G401 (cell line): ENCODE measurements around the gene STK4. TPM values are rescaled to one million over a fixed set of nuclear protein-coding genes. Genes with fewer than 3 reads are reported as not detected.

Experiments
- DNase-seq: peaks from one replicate; pipeline ENCODE4 v3.0.0-alpha.2; 2015; ENCODE audit warnings: low spot score
- in situ Hi-C: cut with HindIII; loops from 2 replicates; pipeline ENCODE4 v1.10.0; 2016; ENCODE audit warnings: low sequenced_read_pairs, mixed read lengths
- total RNA-seq: library from RNA; depleted of rRNA; stranded (reverse); fragments of >200 nt; shearing (Covaris generic); gene quantifications from 2 replicates; pipeline ENCODE4 v1.2.3, GENCODE V29; 2014; rRNA removed

STK4 gene
- total RNA-seq = 9.3 and 11.1 TPM in 2 replicates

DNA sequence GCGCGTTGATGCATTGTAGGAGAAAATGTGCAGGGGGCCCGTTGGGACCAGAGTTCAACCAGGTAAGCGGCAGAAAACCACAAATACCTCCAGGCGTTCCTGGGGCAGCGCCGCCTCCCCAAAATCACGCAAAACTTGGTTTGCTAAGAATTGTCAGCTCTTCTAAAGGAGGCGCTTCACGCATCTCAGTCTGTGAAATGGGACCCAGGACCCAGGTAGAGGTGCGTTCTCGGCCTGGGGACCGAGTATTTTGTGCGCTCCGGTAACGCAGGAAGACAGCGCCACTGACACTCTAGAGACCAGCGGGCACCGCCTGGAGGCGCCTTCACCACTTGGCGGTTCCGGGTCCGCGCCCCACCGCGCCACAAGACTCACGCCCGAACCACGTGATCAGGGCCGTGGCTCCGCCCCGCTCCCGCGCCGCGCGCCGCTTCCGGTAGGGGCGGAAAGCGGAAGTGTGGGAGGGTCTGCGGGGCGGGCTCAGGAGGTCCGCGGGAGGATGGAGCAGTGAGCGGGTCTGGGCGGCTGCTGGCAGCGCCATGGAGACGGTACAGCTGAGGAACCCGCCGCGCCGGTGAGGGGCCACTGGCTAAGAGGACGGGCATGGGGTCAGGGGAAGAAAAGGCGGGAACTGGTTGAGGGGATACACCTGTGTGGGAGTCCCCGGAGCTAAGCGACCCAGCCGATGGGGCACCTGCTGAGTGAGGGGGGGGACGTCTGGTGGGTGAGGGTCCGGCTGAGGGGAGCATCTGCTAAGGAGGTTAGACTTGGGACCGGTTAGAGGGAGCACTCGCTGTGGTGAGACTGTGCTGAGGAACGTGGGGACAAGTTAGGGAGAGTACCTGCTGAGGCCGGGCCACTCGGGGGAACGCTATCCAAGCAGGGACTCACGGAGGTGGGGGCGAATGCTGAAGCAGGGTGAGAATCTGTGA lies at the start of gene STK4:
Gene STK4, plus strand, starts transcription at position 483 of the 932 bp plus-strand sequence. Its CDS starts 57 bp downstream, at position 540.
- peak; percentile 91 for DNase-seq
- in situ Hi-C loops = no loop called here

DNA sequence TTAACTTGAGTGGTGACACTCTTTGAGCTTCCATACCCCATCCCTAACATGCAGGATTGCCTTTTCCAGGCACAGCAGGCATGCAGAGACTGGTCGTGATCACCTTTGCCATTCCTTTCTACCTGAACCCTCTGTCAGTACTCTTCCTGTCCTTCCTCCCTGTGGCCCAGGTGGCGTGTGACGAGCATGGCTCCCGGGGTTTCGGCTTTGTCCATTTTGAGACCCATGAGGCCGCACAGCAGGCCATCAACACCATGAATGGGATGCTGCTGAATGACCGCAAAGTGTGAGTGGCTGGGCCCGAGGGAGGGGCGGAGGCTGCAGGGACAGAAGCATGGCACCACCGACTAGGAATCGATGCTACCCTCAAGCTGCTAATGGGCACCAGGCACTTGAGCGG lies 49.7 kb upstream of the STK4 start:
- in situ Hi-C loops = no loop called here
- DNase-seq = no peak

DNA sequence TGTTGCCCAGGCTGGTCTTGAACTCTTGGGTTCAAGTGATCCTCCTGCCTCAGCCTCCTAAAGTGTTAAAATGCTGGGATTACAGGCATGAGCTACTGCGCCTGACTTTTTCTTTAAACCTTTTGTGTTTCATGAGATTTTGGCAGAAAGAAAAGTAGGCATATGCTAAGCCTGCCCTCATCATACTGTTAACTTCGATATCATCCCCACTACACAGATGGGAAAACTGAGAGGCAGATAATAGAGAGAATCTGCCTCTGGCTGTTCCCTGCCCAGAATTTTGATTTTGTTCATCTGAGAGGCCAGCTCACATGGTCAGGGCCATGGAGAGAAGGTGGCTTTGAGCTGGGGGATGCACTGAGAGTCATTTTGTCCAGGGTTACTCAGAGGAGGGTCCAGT lies 48.9 kb upstream of the STK4 start:
- in situ Hi-C loops = no loop called here
- no peak for DNase-seq

DNA sequence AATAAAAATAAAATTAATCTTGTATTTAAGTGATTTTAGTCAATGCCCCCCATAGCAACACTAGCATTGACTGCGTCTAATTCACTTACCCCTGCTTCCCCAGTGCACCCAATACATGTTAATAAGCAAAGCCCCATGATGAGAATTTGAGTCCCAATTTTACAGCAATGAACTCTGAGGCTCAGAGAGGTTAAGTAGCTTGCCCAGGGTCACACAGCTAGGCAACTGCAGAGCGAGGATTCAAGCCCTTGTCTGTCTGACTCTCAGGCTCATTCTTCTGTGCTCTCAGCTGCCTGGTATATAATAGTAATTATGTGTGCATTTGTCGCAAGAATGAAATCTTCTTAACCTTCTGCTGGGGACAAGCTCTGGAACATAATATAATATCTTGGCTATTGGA lies 48.0 kb upstream of the STK4 start:
- in situ Hi-C loops = no loop called here
- DNase-seq = no peak

- in situ Hi-C loops = no loop called here
Measured at GRCh38 chr20:44918761-44919160, 47.6 kb upstream of the STK4 start.

DNA sequence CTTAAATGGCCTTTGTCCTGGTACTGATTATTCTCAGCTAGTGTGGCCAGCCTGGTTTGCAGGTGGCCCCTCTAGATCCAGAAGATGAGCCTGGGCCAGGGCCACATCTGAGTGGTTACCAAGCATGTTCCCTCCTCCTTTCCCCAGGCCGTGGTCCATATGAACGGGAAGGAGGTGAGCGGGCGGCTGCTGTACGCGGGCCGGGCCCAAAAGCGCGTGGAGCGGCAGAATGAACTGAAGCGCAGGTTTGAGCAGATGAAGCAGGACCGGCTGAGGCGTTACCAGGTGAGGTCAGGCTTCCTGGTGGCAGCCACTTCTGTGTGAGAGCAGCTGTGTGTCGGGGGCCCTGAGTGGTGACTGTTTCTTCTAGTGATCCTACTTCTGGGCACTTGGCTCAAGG lies 44.9 kb upstream of the STK4 start:
- no peak for DNase-seq
- in situ Hi-C loops = no loop called here

More at GRCh38 chr20:44918761-44919160, 47.6 kb upstream of the STK4 start:
- DNase-seq = no peak

DNA sequence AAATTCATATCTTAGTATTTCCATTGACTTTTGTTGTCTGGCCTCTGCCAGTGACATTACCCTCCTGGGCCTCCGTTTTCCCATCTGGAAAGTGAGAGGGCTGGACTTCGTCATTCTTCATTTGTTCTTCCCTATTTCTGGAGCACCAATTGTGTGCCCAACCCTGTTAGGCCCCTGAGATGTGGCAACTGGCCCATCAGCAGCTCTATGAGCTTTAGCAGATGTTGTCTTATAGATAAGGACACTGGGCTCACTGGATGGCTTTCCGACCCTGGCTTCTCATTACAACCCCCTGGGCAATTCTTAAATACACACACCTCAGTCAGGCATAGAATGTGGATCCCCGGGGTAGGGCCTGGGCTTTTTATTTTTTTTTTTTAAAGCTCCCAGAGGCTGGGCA lies 41.8 kb upstream of the STK4 start:
- DNase-seq = no peak
- in situ Hi-C loops = no loop called here

DNA sequence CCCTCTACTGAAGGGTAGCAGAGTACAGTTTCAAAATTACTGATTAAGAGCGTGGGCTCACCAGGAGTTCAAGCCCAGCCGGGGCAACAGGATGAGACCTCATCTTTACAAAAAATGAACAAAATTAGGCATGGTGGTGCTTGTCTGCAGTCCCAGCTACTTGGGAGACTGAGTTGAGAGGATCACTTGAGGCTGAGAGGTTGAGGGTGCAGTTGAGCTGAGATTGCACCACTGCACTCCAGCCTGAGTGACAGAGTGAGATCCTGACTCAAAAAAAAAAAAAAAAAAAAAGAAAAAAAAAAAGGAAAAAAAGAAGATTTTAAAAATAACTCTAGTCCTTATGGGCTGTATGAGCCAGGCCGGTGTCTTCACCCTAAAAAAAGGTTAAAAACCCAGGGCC lies 37.7 kb upstream of the STK4 start:
- in situ Hi-C loops = no loop called here
- no peak for DNase-seq

DNA sequence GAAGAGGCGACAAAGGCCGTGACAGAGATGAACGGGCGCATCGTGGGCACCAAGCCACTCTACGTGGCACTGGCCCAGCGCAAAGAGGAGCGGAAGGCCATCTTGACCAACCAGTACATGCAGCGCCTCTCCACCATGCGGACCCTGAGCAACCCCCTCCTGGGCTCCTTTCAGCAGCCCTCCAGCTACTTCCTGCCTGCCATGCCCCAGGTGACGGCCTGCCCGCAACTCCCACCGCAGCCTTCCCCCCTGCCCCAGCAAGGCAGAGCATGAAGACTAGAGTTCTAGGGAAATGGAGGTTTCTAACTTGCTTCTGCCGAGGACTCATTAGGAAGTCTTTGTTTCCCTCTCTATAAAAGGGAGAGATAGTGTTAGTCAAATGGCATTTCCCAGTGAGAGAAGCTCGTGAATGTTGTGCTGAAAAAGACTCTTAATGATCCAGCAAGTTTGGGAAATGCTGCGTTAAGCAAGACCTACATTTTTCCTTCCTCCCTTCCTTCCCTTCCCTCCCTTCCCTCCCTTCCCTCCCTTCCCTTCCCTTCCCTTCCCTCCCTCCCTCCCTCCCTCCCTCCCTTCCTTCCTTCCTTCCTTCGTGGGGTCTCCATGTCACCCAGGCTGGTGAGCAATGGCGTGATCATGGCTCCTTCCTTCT lies 35.7 kb upstream of the STK4 start:
- in situ Hi-C loops = no loop called here
- no peak for DNase-seq

GRCh38 chr20:44931911-44932310 lies 34.4 kb upstream of the STK4 start:
- no peak for DNase-seq
- in situ Hi-C loops = no loop called here

- DNase-seq = no peak
- in situ Hi-C loops = no loop called here
Measured at GRCh38 chr20:44932916-44933315, 33.4 kb upstream of the STK4 start.

DNA sequence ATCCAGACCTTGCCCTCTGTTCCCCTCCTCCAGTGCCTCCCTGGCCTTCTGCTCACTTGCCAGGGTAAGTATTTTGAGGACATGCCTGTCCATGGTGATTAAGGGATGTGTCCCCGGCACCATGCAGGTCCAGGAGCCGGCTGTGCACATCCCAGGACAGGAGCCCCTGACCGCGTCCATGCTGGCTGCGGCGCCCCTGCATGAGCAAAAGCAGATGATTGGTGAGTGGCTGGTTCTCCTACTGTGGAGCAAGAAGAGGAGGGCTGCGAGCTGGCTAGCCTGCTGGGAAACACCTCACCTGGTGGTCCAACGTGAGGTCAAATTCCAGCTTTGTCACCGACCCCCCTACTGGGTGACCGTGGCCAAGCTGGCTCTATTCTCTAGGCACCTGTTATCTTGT lies 29.8 kb upstream of the STK4 start:
- in situ Hi-C loops = no loop called here
- DNase-seq = no peak

DNA sequence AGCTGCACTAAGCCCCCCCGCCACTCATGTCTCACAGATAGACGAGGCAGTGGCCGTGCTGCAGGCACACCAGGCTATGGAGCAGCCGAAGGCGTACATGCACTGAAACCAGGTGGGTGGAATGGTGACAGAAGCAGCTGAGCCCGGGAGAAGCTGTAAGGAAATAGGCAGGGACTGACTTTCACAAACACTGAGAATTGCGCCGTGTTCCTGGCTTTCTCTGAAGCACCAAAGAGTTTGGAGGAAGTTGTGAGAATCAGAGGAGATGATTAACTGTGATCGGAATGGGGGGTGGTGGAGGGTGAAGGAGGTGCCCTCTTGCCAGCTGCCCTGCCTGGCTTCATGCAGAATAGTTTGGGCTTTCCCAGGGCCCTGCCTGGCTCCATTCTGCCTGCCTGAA lies 27.7 kb upstream of the STK4 start:
- in situ Hi-C loops = no loop called here

DNA sequence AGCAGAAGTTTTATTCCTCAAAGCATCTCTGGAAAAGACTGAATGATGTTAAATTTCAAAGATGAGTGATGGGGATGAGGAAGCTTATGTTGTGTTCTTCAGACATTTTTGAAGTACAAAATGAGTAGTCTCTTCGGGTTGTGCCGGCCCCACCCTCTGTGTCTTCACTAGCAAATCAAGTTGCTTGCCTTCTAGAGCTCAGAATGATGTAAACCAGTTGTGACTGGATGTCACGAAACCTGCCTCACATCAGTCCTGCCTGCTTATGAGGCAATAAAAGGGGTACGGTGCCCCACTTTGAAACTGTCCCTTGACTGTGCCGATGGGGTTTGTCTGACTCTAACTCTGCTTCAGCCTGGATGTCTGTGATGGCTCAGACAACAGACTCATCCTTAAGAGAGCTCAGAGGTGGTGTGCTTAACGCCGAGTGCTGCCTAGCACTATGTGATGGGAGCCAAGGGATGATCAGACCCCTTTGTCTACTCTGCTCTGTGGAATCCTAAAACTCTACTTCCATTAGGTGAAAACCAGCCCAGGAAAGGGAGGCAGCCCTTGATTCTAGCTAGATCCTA lies 25.1 kb upstream of the STK4 start:
- DNase-seq = no peak
- in situ Hi-C loops = no loop called here

More for the DNA sequence above, 27.7 kb upstream of the STK4 start:
- DNase-seq = no peak

- no peak for DNase-seq
- in situ Hi-C loops = no loop called here
Measured at GRCh38 chr20:44942264-44942973, 23.9 kb upstream of the STK4 start.

DNA sequence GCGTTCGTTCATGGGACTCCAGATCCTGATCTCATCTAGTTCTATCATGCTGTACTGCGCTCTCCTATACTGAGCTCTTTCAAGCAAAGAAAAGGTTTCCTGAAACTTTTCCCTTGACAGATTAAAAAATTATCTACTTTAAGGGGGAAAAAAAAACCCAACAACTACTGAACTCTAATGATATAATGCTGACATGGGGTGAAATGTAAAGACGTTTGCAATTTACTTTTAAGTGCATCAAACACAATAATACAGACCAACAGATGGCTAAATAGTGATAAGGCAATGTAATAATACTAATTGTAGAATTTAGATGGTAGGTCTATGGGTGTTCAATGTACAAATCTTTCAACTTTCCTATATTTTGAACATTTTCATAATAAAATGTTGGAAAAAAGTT lies 22.5 kb upstream of the STK4 start:
- in situ Hi-C loops = no loop called here
- DNase-seq = no peak

DNA sequence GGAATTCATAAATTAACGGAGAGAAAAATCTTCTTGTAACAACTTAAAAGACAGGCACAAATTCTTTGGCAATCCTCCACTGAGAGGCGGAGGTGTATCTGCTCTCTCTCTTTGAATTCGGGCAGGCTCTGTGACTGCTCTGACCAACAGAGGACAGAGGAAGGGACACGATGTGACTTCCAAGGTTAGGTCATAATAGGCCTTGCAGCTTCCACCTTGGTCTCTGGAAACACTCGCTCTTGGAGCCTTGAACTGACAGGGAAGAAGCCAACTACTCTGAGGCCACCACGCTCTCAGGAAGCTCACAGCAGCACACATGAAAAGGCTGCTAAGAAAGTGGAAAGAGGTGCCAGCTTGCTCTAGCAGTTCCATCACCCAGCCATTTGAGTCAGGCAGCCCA lies 21.1 kb upstream of the STK4 start:
- DNase-seq = no peak
- in situ Hi-C loops = no loop called here

GRCh38 chr20:44946271-44946852 lies 19.9 kb upstream of the STK4 start:
- no peak for DNase-seq
- in situ Hi-C loops = no loop called here

GRCh38 chr20:44948107-44948506 lies 18.2 kb upstream of the STK4 start:
- DNase-seq = no peak
- in situ Hi-C loops = no loop called here
